Heart right ventricle (tissue), 16 donors: ENCODE results near the gene MAGI2. TPM values are rescaled to one million over a fixed set of nuclear protein-coding genes. Genes with fewer than 3 reads are reported as not detected.

ENCODE experiments used
- ATAC-seq, 8 donors: fragments of 200-7000 bp; cut with Tn5 transposase; one replicate each; pipeline ENCODE4 v1.9.1; 2020; ENCODE audit warnings: mild to moderate bottlenecking in 8 of 8, moderate library complexity in 8 of 8, moderate number of reproducible peaks in 1 of 8
- DNase-seq, 2 donors: peaks; one replicate each; pipeline ENCODE4 v3.0.0-alpha.2; 2020
- H3K27ac ChIP-seq, 10 donors: fragments of 200-600 bp; sonication (generic) in 2 of 10; one replicate each; pipeline versions ENCODE4 v1.5.0 to v1.8.0; 2020 to 2022; ENCODE audit warnings: mild to moderate bottlenecking in 3 of 10
- H3K27me3 ChIP-seq, 7 donors: fragments of 200-600 bp; one replicate each; pipeline ENCODE4 v1.8.0; 2021 to 2022; ENCODE audit warnings: mild to moderate bottlenecking in 2 of 7
- H3K36me3 ChIP-seq, 9 donors: fragments of 200-600 bp; sonication (generic) in 1 of 9; one replicate each; pipeline versions ENCODE4 v1.5.0 to v1.8.0; 2020 to 2022; ENCODE audit warnings: mild to moderate bottlenecking in 2 of 9
- H3K4me1 ChIP-seq, 9 donors: fragments of 200-600 bp; sonication (generic) in 1 of 9; one replicate each; pipeline versions ENCODE4 v1.5.0 to v1.8.0; 2020 to 2022; ENCODE audit warnings: mild to moderate bottlenecking in 4 of 9
- H3K4me3 ChIP-seq, 10 donors: fragments of 200-600 bp; sonication (generic) in 2 of 10; one replicate each; pipeline versions ENCODE4 v1.5.0 to v1.8.0; 2020 to 2022; ENCODE audit warnings: mild to moderate bottlenecking in 7 of 10, moderate library complexity in 2 of 10
- H3K9me3 ChIP-seq, 11 donors: fragments of 200-600 bp in 10 of 11; sonication (generic) in 2 of 11; one replicate each; pipeline versions ENCODE4 v1.5.0 to v1.8.0; 2013 to 2022; ENCODE audit warnings: mild to moderate bottlenecking in 2 of 11, control low read depth in 1 of 11, moderate library complexity in 1 of 11
- CTCF ChIP-seq, 9 donors: fragments of 200-600 bp; sonication (generic) in 2 of 9; IDR thresholded peaks; one replicate each; pipeline versions ENCODE4 v1.5.0 to v1.8.0; 2021 to 2022; ENCODE audit warnings: antibody characterized with exemption in 9 of 9, mild to moderate bottlenecking in 5 of 9, moderate library complexity in 1 of 9
- WGBS, 2 donors: extraction: QIAGEN DNeasy Blood & Tissue Kit; methylation state at CpG; one replicate each; pipeline ENCODE4 v1.1.7; 2013; ENCODE audit warnings: inconsistent platforms in 1 of 2; 5-methylcytosine and 5-hydroxymethylcytosine counted together
- intact Hi-C, 10 donors: fragments of 100-400 bp; cut with DNase I; formaldehyde crosslinking; loops; one replicate each; pipeline versions ENCODE4 v1.11.1 to v1.14.2; 2022
- polyA plus RNA-seq, 2 donors: library from polyadenylated mRNA; stranded (reverse); fragments of 200-250 nt; gene quantifications; one replicate each; pipeline ENCODE4 v1.2.3, GENCODE V29; 2013
- total RNA-seq, 10 donors: library from RNA; stranded (reverse); fragmentation: NEBNext Ultra II Directional in 3 of 10; extraction: Animal tissue kit (Norgen Biotek cat#: 25700) in 3 of 10; gene quantifications; one replicate each; pipeline versions ENCODE4 v1.2.1 to v1.2.4, GENCODE V29; 2021 to 2023
- donor health status: Arrhythmogenic right ventricular cardiomyopathy.
- donor health status: ischemic (EF 13 %, LVEDD 7.1; RV severe dilation, severe dysfunction).
- donor health status: healthy with polysubstance abuse.
- donor health status: DM: no; HTN: yes; CAD: no.
- donor health status: DM: no; HTN: no; CAD: no.
- donor health status: ischemic (EF 25% LVEDD 6.9; RV normal size, moderate dysfunction).
- donor health status: ischemic (EF 25% LVEDD 5.7; RV mildly dilated, moderate dysfunction).
- donor health status: healthy.
- donor health status: DM: yes; HTN: yes; CAD: no.
- donor health status: Ischemic cardiomyopathy.
- donor health status: ischemic (EF 35%, LVEDD 5.7; RV mildly dilated, moderate dysfunction).
- donor health status: nonischemic (EF 11% LVEDD 7.7; RV severe dilation, severe dysfunction).
- donor health status: DM: yes; HTN: yes; CAD: no.
- donor health status: PGD.
- donor health status: ischemic (EF 29% LVEDD 5.4; RV normal size, mild dysfunction).
- donor health status: nonischemic (EF 23%, LVEDD 6.1; RV moderate dilation, normal function).

Gene MAGI2
- total and polyA plus RNA-seq, 12 donors = 0.83 to 6.0 (median 4.1) TPM

DNA sequence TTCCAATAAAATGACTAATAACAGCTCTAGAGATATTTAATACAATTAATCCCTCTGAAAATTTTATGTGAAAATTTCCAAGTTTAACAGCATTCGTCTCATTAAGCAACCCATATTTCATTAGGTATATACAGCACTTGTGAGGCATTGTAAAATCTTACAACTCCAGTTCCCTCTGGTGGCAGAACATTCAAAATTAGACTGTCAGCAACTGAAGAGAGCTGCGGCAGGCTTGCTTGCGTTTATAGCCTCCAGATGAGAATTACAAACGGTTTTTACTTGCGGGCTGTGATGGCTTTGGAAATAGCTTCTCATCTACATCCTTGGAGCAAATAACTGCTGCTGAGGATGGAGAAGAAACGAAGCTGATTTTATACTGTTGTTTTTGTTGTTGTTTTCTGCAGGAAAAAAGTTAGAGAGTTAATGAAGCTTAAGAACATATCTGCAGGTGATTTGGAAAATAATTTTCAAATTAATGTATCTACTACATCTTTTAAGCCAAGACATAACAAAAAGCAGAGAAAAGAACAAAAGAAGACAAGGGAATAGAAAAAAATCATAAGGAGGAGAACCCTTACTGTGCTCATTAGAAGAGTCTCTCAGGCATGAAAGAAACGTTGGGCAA lies 171.3 kb downstream of the MAGI2 start:
- DNase-seq = peak in 1 of 2 donors; percentile 6
- TF ChIP-seq CTCF (IDR thresholded peaks at IDR 0.05) = peak in 7 of 9 donors; percentile 6 to 54 (median 39)
- ATAC-seq = peak in 5 of 8 donors; percentile 50 to 77 (median 67)
- Histone ChIP-seq H3K9me3 (no peaks in the 10 kb centered on the region), H3K36me3 (no peaks in the 10 kb centered on the region), H3K4me1 (peaks cover 0 to 11% (median 0%) of the 10 kb centered on the region in 9 donors), H3K27me3 (no peaks in the 10 kb centered on the region), H3K4me3 (no peak overlapping the region), H3K27ac (no peak overlapping the region)
- intact Hi-C loops = no loop called here
- WGBS, 2 donors = 23 to 25% methylated on average over 7 of the region's 7 CpGs

DNA sequence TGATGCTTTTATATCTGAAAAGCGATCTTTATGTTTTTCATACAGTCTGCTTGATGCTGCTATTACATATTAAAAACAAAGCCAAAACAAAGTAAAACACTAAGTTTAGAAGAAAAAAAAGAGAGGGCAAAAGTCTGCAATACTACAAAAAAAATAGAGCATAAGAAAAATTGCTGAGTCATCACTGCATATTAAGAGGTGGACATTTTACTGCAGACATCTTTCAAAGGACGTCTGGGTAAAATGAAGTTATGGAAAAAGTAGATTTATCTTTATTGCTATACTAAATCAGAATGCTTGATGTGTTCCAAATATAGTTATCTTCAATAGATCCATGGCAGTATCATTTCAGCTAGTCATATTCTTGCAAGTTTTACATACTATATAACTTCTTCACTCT lies 172.0 kb downstream of the MAGI2 start:
- ATAC-seq (no peak), DNase-seq (no peak)
- WGBS, 2 donors = 57 to 67% methylated on average over 2 of the region's 2 CpGs
- intact Hi-C loops = no loop called here
- Histone ChIP-seq H3K36me3 (no peaks in the 10 kb centered on the region), H3K27me3 (no peaks in the 10 kb centered on the region), H3K9me3 (no peaks in the 10 kb centered on the region), H3K27ac (no peak overlapping the region), H3K4me3 (no peak overlapping the region), H3K4me1 (peaks cover 0 to 11% (median 0%) of the 10 kb centered on the region in 9 donors)
- TF ChIP-seq CTCF (IDR thresholded peaks at IDR 0.05) = no peak

DNA sequence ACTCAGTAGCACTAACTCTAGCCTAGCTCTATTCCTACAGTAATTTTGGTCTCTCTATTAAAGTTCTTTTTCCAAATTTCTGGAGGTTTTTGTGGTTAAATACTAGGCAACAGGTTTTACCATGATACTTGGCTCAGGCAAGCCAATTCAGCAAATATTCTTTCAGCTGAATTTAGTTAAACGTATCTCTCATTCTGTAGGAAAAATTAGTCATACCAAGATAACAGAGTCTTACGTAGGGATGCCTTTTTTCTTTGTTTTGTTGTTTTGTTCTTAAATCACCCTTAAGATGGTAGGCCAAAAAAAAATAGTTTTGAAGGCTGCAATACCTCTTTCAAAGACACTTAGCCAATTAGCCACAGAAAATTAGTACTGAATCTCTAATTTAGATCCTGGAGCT lies 180.5 kb downstream of the MAGI2 start:
- no peaks in the 10 kb centered on the region for H3K27me3 ChIP-seq
- H3K4me3 ChIP-seq = no peak overlapping the region
- no peaks in the 10 kb centered on the region for H3K9me3 ChIP-seq
- 72 to 75% methylated on average over 2 of the region's 2 CpGs for WGBS, 2 donors
- no peak for DNase-seq
- no peak overlapping the region for H3K27ac ChIP-seq
- intact Hi-C loops = loop anchor here in 5 of 10 donors (5.0 to 10.0 kb wide), 2 partner anchors 742 to 1831 kb away; no protein-coding TSS in a partner anchor
- H3K4me1 ChIP-seq = no peaks in the 10 kb centered on the region
- no peaks in the 10 kb centered on the region for H3K36me3 ChIP-seq
- no peak for TF ChIP-seq CTCF (IDR thresholded peaks at IDR 0.05)
- ATAC-seq = no peak

DNA sequence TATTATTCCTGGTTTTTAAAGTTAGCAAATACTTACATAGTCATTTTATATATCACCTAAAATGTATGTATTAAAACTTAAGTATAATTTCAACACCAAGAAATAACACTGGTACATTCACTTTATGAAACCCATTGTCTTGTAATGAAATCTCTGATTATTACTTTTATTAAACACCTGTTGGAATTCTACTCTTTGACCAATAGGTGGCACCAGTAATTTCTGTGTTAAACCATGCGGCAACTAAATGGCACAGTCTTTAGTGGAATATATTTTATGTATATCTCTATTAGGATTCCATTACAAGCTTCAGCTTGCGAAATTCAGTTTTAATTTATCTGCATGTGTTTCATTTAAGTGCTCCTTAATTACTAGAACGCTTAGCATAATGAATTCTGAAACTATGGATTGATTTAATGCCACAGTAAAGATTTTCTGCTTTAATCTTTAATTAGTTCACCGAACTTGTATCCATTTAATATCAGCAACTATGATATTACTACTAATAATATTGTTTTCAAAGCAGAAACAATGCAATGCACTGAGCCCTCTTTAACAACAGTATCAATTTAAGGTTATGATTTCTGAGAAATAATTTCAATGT lies 181.3 kb downstream of the MAGI2 start:
- peak; percentile 25 to 77 (median 62) for TF ChIP-seq CTCF (IDR thresholded peaks at IDR 0.05)
- DNase-seq = no peak
- Histone ChIP-seq H3K9me3 (no peaks in the 10 kb centered on the region), H3K27ac (no peak overlapping the region), H3K36me3 (no peaks in the 10 kb centered on the region), H3K4me1 (no peaks in the 10 kb centered on the region), H3K4me3 (no peak overlapping the region), H3K27me3 (no peaks in the 10 kb centered on the region)
- 35 to 36% methylated on average over 4 of the region's 4 CpGs for WGBS, 2 donors
- no peak for ATAC-seq
- intact Hi-C loops = loop anchor here in 5 of 10 donors (5.0 to 10.0 kb wide), 2 partner anchors 743 to 1830 kb away; no protein-coding TSS in a partner anchor
